ENCODE measurements around the gene ZNF407.

Gene ZNF407

GRCh38 chr18:74834424-74835309, 237.0 kb downstream of the ZNF407 start:
- Histone ChIP-seq H3K36me3 (ENCODE audit: control insufficient read depth in 1 of 2, insufficient read depth in 2 of 2, low read length in 2 of 2) (no peaks in the 10 kb centered on the region), H3K27ac (ENCODE audit: low read length) (no peak overlapping the region), H3K9me3 (ENCODE audit: control insufficient read depth in 1 of 2, low read length in 2 of 2) (no peaks in the 10 kb centered on the region), H3K4me3 (ENCODE audit: low read depth in 1 of 2, low read length in 2 of 2) (no peak overlapping the region), H3K4me1 (ENCODE audit: control insufficient read depth in 1 of 2, insufficient read depth in 2 of 2, low read length in 2 of 2) (peaks cover 4 to 5% of the 10 kb centered on the region in 2 donors), H3K27me3 (ENCODE audit: low read depth, low read length) (no peaks in the 10 kb centered on the region)

DNA sequence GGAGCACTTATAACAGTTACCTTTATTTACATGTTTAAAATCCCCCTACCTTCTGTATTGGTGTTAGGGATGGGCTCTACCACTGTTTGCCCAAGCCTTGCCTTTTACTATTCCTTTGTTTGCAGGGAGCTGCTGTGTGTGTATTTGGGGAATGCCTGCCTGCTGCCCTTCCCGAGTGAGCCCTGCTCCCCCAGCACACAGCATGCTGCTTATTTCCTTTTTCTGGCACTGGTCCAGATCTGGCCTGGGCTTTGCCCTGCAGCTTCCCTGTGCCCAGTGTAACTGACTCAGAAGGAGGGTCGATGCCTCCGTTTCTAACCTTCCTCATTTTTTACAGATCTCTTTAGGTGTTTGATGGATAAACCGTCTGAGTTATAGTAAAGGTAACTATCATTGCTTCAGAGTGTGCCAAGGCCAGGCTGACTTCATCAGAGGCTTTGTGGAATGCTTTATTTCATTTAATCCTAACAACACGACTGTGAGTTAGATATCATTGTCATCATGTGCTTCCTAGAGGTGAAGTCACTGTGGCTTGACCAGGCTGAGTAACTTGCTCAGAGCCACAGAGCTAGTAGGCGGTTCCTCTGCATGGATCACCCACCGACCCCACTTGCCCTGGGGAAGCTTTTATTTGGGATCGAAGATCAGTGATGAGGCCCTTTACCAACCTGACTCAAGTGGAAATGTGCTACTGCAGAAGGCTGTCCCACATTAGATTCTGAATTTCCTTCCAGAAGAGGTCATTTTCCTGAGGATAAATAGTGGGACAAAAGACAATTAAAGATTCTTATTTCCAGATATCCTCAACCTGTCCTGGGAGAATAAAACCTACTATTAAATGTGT, 238.8 kb downstream of the ZNF407 start:
- Histone ChIP-seq H3K9me3 (ENCODE audit: control insufficient read depth in 1 of 2, low read length in 2 of 2) (no peaks in the 10 kb centered on the region), H3K4me1 (ENCODE audit: control insufficient read depth in 1 of 2, insufficient read depth in 2 of 2, low read length in 2 of 2) (peaks cover 4 to 5% of the 10 kb centered on the region in 2 donors), H3K4me3 (ENCODE audit: low read depth in 1 of 2, low read length in 2 of 2) (no peak overlapping the region), H3K36me3 (ENCODE audit: control insufficient read depth in 1 of 2, insufficient read depth in 2 of 2, low read length in 2 of 2) (no peaks in the 10 kb centered on the region), H3K27me3 (ENCODE audit: low read depth, low read length) (no peaks in the 10 kb centered on the region), H3K27ac (ENCODE audit: low read length) (no peak overlapping the region)

GRCh38 chr18:74840492-74841167, 243.0 kb downstream of the ZNF407 start:
- Histone ChIP-seq H3K36me3 (ENCODE audit: control insufficient read depth in 1 of 2, insufficient read depth in 2 of 2, low read length in 2 of 2) (no peaks in the 10 kb centered on the region), H3K9me3 (ENCODE audit: control insufficient read depth in 1 of 2, low read length in 2 of 2) (no peaks in the 10 kb centered on the region), H3K4me1 (ENCODE audit: control insufficient read depth in 1 of 2, insufficient read depth in 2 of 2, low read length in 2 of 2) (peaks cover 4 to 5% of the 10 kb centered on the region in 2 donors), H3K4me3 (ENCODE audit: low read depth in 1 of 2, low read length in 2 of 2) (no peak overlapping the region), H3K27me3 (ENCODE audit: low read depth, low read length) (no peaks in the 10 kb centered on the region), H3K27ac (ENCODE audit: low read length) (no peak overlapping the region)

- Histone ChIP-seq H3K4me3 (ENCODE audit: low read depth in 1 of 2, low read length in 2 of 2) (no peak overlapping the region), H3K9me3 (ENCODE audit: control insufficient read depth in 1 of 2, low read length in 2 of 2) (no peaks in the 10 kb centered on the region), H3K36me3 (ENCODE audit: control insufficient read depth in 1 of 2, insufficient read depth in 2 of 2, low read length in 2 of 2) (no peaks in the 10 kb centered on the region), H3K4me1 (ENCODE audit: control insufficient read depth in 1 of 2, insufficient read depth in 2 of 2, low read length in 2 of 2) (peaks cover 2 to 4% of the 10 kb centered on the region in 2 donors), H3K27me3 (ENCODE audit: low read depth, low read length) (no peaks in the 10 kb centered on the region), H3K27ac (ENCODE audit: low read length) (no peak overlapping the region)
These were observed 243.6 kb downstream of the ZNF407 start for GRCh38 chr18:74841248-74841647.

GRCh38 chr18:74849301-74849700, 251.6 kb downstream of the ZNF407 start:
- Histone ChIP-seq H3K27ac (ENCODE audit: low read length) (no peak overlapping the region), H3K36me3 (ENCODE audit: control insufficient read depth in 1 of 2, insufficient read depth in 2 of 2, low read length in 2 of 2) (no peaks in the 10 kb centered on the region), H3K4me1 (ENCODE audit: control insufficient read depth in 1 of 2, insufficient read depth in 2 of 2, low read length in 2 of 2) (no peaks in the 10 kb centered on the region), H3K4me3 (ENCODE audit: low read depth in 1 of 2, low read length in 2 of 2) (no peak overlapping the region), H3K9me3 (ENCODE audit: control insufficient read depth in 1 of 2, low read length in 2 of 2) (no peaks in the 10 kb centered on the region), H3K27me3 (ENCODE audit: low read depth, low read length) (no peaks in the 10 kb centered on the region)

DNA sequence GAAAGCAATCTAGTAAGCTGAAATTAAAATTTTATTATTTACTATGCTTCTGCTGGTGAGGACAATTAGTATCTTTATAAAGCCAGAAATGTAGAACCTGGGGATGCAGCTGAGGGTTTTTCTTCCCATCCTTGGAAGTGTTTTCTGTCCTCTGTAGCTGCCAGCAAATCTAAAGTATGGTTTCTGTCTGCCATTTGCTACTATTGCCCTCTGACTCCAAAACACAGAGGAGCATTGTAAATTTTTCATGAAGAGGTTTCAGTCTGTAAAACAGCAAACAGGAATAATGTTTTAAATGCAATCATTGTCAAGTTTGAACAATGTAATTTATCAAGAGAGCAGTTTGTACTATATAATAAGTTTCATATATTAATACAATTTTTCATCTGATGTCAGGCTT, 258.8 kb downstream of the ZNF407 start:
- no peak overlapping the region for H3K4me3 ChIP-seq (ENCODE audit: low read depth in 1 of 2, low read length in 2 of 2)
- no peaks in the 10 kb centered on the region for H3K36me3 ChIP-seq (ENCODE audit: control insufficient read depth in 1 of 2, insufficient read depth in 2 of 2, low read length in 2 of 2)
- no peaks in the 10 kb centered on the region for H3K27me3 ChIP-seq (ENCODE audit: low read depth, low read length)
- H3K4me1 ChIP-seq (ENCODE audit: control insufficient read depth in 1 of 2, insufficient read depth in 2 of 2, low read length in 2 of 2): no peaks in the 10 kb centered on the region
- H3K9me3 ChIP-seq (ENCODE audit: control insufficient read depth in 1 of 2, low read length in 2 of 2): no peaks in the 10 kb centered on the region
- H3K27ac ChIP-seq (ENCODE audit: low read length): no peak overlapping the region

- H3K9me3 ChIP-seq (ENCODE audit: control insufficient read depth in 1 of 2, low read length in 2 of 2): no peaks in the 10 kb centered on the region
- no peak overlapping the region for H3K4me3 ChIP-seq (ENCODE audit: low read depth in 1 of 2, low read length in 2 of 2)
- no peaks in the 10 kb centered on the region for H3K27me3 ChIP-seq (ENCODE audit: low read depth, low read length)
- no peaks in the 10 kb centered on the region for H3K36me3 ChIP-seq (ENCODE audit: control insufficient read depth in 1 of 2, insufficient read depth in 2 of 2, low read length in 2 of 2)
- no peaks in the 10 kb centered on the region for H3K4me1 ChIP-seq (ENCODE audit: control insufficient read depth in 1 of 2, insufficient read depth in 2 of 2, low read length in 2 of 2)
- H3K27ac ChIP-seq (ENCODE audit: low read length): no peak overlapping the region
These were observed 259.3 kb downstream of the ZNF407 start for GRCh38 chr18:74856928-74857327.

DNA sequence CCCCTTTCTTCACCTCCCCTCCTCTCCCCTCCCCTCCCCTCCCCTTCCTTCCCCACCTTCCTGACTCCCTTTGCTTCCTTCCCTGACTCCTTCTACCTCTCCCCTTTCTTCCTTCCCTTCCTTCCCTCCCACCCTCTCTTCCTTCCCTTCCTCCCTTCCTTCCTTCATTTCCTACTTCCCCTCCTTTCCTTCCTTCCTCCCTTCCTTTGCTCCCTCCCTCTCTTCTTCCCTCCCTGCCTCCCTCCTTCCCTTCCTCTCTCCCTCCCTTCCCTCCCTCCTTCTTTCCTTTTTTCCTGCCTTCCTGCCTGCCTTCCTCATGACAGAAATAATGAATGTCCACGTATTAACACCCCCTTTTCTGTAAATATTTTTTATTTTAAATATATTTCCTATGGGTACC, 260.2 kb downstream of the ZNF407 start:
- Histone ChIP-seq H3K27me3 (ENCODE audit: low read depth, low read length) (no peaks in the 10 kb centered on the region), H3K36me3 (ENCODE audit: control insufficient read depth in 1 of 2, insufficient read depth in 2 of 2, low read length in 2 of 2) (no peaks in the 10 kb centered on the region), H3K9me3 (ENCODE audit: control insufficient read depth in 1 of 2, low read length in 2 of 2) (no peaks in the 10 kb centered on the region), H3K4me1 (ENCODE audit: control insufficient read depth in 1 of 2, insufficient read depth in 2 of 2, low read length in 2 of 2) (no peaks in the 10 kb centered on the region), H3K27ac (ENCODE audit: low read length) (no peak overlapping the region), H3K4me3 (ENCODE audit: low read depth in 1 of 2, low read length in 2 of 2) (no peak overlapping the region)

GRCh38 chr18:74861154-74861553, 263.5 kb downstream of the ZNF407 start:
- Histone ChIP-seq H3K36me3 (ENCODE audit: control insufficient read depth in 1 of 2, insufficient read depth in 2 of 2, low read length in 2 of 2) (no peaks in the 10 kb centered on the region), H3K4me3 (ENCODE audit: low read depth in 1 of 2, low read length in 2 of 2) (no peak overlapping the region), H3K27ac (ENCODE audit: low read length) (no peak overlapping the region), H3K4me1 (ENCODE audit: control insufficient read depth in 1 of 2, insufficient read depth in 2 of 2, low read length in 2 of 2) (no peaks in the 10 kb centered on the region), H3K9me3 (ENCODE audit: control insufficient read depth in 1 of 2, low read length in 2 of 2) (no peaks in the 10 kb centered on the region), H3K27me3 (ENCODE audit: low read depth, low read length) (no peaks in the 10 kb centered on the region)

DNA sequence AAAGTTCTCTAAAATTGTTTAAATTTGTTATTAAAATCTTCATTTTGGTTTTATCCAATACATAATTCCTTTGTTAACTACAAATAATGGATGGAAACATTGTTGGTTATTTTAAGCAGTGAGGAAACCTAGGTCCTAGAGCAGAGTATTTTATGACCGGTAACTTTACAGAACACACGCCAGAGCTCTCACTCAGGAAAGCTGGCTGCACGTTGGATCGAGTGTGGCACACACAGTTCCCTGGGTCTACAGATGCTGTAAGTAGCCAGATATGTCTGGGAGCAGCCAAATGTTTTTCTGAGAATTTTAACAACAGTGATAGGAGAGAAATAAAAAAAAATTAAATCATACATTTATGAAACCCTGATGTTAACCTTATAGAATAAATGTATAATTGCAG, 264.4 kb downstream of the ZNF407 start:
- no peak overlapping the region for H3K27ac ChIP-seq (ENCODE audit: low read length)
- H3K9me3 ChIP-seq (ENCODE audit: control insufficient read depth in 1 of 2, low read length in 2 of 2): no peaks in the 10 kb centered on the region
- no peaks in the 10 kb centered on the region for H3K27me3 ChIP-seq (ENCODE audit: low read depth, low read length)
- H3K36me3 ChIP-seq (ENCODE audit: control insufficient read depth in 1 of 2, insufficient read depth in 2 of 2, low read length in 2 of 2): no peaks in the 10 kb centered on the region
- H3K4me3 ChIP-seq (ENCODE audit: low read depth in 1 of 2, low read length in 2 of 2): no peak overlapping the region
- no peaks in the 10 kb centered on the region for H3K4me1 ChIP-seq (ENCODE audit: control insufficient read depth in 1 of 2, insufficient read depth in 2 of 2, low read length in 2 of 2)

DNA sequence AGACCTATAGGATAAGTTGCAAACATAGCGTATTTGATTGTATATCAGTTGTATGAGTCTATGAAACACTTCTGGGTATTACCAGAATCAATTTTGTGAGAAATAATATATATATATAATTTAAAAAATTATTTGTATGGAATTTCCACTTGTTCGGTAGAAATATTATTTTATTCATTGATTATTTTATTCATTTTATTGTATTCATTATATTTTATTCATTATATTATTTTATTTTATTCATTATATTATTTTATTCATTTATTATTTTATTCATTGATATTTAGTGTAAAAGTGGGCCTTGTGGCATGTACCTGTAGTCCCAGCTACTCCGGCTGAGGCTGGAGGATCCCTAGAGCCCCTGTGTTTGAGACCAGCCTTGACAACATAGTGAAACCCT, 268.9 kb downstream of the ZNF407 start:
- Histone ChIP-seq H3K27me3 (ENCODE audit: low read depth, low read length) (no peaks in the 10 kb centered on the region), H3K4me1 (ENCODE audit: control insufficient read depth in 1 of 2, insufficient read depth in 2 of 2, low read length in 2 of 2) (no peaks in the 10 kb centered on the region), H3K4me3 (ENCODE audit: low read depth in 1 of 2, low read length in 2 of 2) (no peak overlapping the region), H3K9me3 (ENCODE audit: control insufficient read depth in 1 of 2, low read length in 2 of 2) (no peaks in the 10 kb centered on the region), H3K27ac (ENCODE audit: low read length) (no peak overlapping the region), H3K36me3 (ENCODE audit: control insufficient read depth in 1 of 2, insufficient read depth in 2 of 2, low read length in 2 of 2) (no peaks in the 10 kb centered on the region)
